PC-3 (cell line): ENCODE results near the gene RAMP1. TPM values are rescaled to one million over a fixed set of nuclear protein-coding genes. Genes with fewer than 3 reads are reported as not detected.
A peak's percentile ranks its signal among the peaks of the same experiment; 100 is the strongest.

ENCODE experiments used
- ATAC-seq: fragments of 200-7000 bp; cut with Tn5 transposase; 2 replicates; pipeline ENCODE4 v1.9.1; 2020; ENCODE audit warnings: mild to moderate bottlenecking, moderate library complexity
- BruUV-seq: library from RNA; stranded (reverse); fragments of 400-500 nt; replicated peaks from 2 replicates; lab custom pipeline; 2021; lab: Mats Ljungman, UMichigan
- CTCF ChIA-PET: fragments of 300-600 bp; sonication (Branson Sonifier 250); formaldehyde crosslinking; loops from one replicate; lab custom pipeline; 2022; ENCODE audit warnings: antibody characterized with exemption; lab: Charles Lee
- POLR2A ChIA-PET: fragments of 300-600 bp; sonication (Branson Sonifier 250); formaldehyde crosslinking; loops from one replicate; lab custom pipeline; 2022; ENCODE audit warnings: antibody characterized with exemption; ENCODE audit not compliant: unreplicated experiment; lab: Charles Lee
- DNase-seq: peaks from one replicate; pipeline ENCODE4 v3.0.0-alpha.2; 2015
- H2AFZ ChIP-seq: fragments of 300-600 bp; sonication (generic); 2 replicates; pipeline ENCODE4 v1.6.0; 2016; ENCODE audit warnings: antibody characterized with exemption, low read length
- H3F3A ChIP-seq: fragments of 300-600 bp; sonication (generic); one replicate; pipeline ENCODE4 v1.6.0; 2017; ENCODE audit warnings: antibody characterized with exemption, low read length, control low read depth, mild to moderate bottlenecking; ENCODE audit not compliant: unreplicated experiment
- H3K27ac ChIP-seq: fragments of 300-600 bp; sonication (generic); 2 replicates; pipeline ENCODE4 v1.5.1; 2016; ENCODE audit warnings: mild to moderate bottlenecking, low read length
- H3K27me3 ChIP-seq: fragments of 300-600 bp; sonication (generic); 2 replicates; pipeline ENCODE4 v1.6.1; 2016; ENCODE audit warnings: low read length, mixed read lengths
- H3K36me3 ChIP-seq: fragments of 300-600 bp; sonication (generic); 2 replicates; pipeline ENCODE4 v1.6.1; 2016; ENCODE audit warnings: low read depth, mixed run types, low read length, mixed read lengths
- H3K4me1 ChIP-seq: fragments of 300-600 bp; sonication (generic); 2 replicates; pipeline ENCODE4 v1.5.1; 2016; ENCODE audit warnings: low read length; ENCODE audit not compliant: insufficient read depth
- H3K4me2 ChIP-seq: fragments of 300-600 bp; sonication (generic); 2 replicates; pipeline ENCODE4 v1.6.0; 2016; ENCODE audit warnings: low read length
- H3K4me3 ChIP-seq: fragments of 300-600 bp; sonication (generic); 2 replicates; pipeline ENCODE4 v1.5.1; 2016; ENCODE audit warnings: mild to moderate bottlenecking, low read length, mixed read lengths
- H3K79me2 ChIP-seq: fragments of 300-600 bp; sonication (generic); 2 replicates; pipeline ENCODE4 v1.6.1; 2017; ENCODE audit warnings: low read length, mixed read lengths
- H3K9ac ChIP-seq: fragments of 300-600 bp; sonication (generic); 2 replicates; pipeline ENCODE4 v1.6.0; 2016; ENCODE audit warnings: mild to moderate bottlenecking, low read length
- H3K9me2 ChIP-seq: fragments of 300-600 bp; sonication (generic); replicated peaks from 2 replicates; pipeline ENCODE4 v1.6.1; 2016; ENCODE audit warnings: mixed run types, low read length, mixed read lengths
- H3K9me3 ChIP-seq: fragments of 300-600 bp; sonication (generic); 2 replicates; pipeline ENCODE4 v1.6.1; 2016; ENCODE audit warnings: low read length, mixed read lengths
- H4K20me1 ChIP-seq: fragments of 300-600 bp; sonication (generic); 2 replicates; pipeline ENCODE4 v1.6.1; 2016; ENCODE audit warnings: low read length, mixed read lengths
- CTCF ChIP-seq: fragments of 300-600 bp; sonication (generic); conservative IDR thresholded peaks from 2 replicates; pipeline ENCODE4 v1.5.1; 2017; ENCODE audit warnings: antibody characterized with exemption, low read depth, mild to moderate bottlenecking, low read length
- EZH2 ChIP-seq: fragments of 300-600 bp; sonication (generic); IDR thresholded peaks from one replicate; pipeline ENCODE4 v1.6.1; 2017; ENCODE audit warnings: antibody characterized with exemption, mild to moderate bottlenecking, low read length; ENCODE audit not compliant: unreplicated experiment
- EZH2phosphoT487 ChIP-seq: fragments of 300-600 bp; sonication (generic); IDR thresholded peaks from 2 replicates; pipeline ENCODE4 v1.6.1; 2018; ENCODE audit warnings: mild to moderate bottlenecking, antibody characterized with exemption, low read length, borderline replicate concordance
- intact Hi-C: fragments of 100-400 bp; cut with micrococcal nuclease; formaldehyde crosslinking; loops from 2 replicates; pipeline ENCODE4 v1.9.0; 2023
- total RNA-seq: library from RNA; depleted of rRNA; stranded (reverse); fragments of >200 nt; gene quantifications from 2 replicates; pipeline ENCODE4 v1.2.3, GENCODE V29; 2014

Gene RAMP1
- total RNA-seq, 1 experiment from 2014 or later: 210 TPM

GRCh38 chr2:237874585-237875161 lies 15.2 kb downstream of the RAMP1 start:
- H3K9me2 ChIP-seq: no peaks in the 10 kb centered on the region
- peaks cover 38% of the 10 kb centered on the region for H3K4me1 ChIP-seq
- H3K9me3 ChIP-seq: no peaks in the 10 kb centered on the region
- H3K36me3 ChIP-seq: no peaks in the 10 kb centered on the region
- peak overlapping the region; percentile 44; the same call in 1 of the 2 replicates for H3K4me3 ChIP-seq
- BruUV-seq: no TSS peak
- H3K27me3 ChIP-seq: no peaks in the 10 kb centered on the region
- H3K27ac ChIP-seq: peak overlapping the region; percentile 85
- DNase-seq (peak; percentile 90), ATAC-seq (peak; percentile 81)
- peak overlapping the region; percentile 56; the same call in 1 of the 2 replicates for H2AFZ ChIP-seq
- intact Hi-C loops: no loop called here
- H3F3A ChIP-seq: no peaks in the 10 kb centered on the region
- H4K20me1 ChIP-seq: no peaks in the 10 kb centered on the region
- peak overlapping the region; percentile 74 for H3K4me2 ChIP-seq
- POLR2A ChIA-PET: no interaction called here
- peak overlapping the region; percentile 31 for H3K9ac ChIP-seq
- H3K79me2 ChIP-seq: peaks cover 57% of the 10 kb centered on the region
- TF ChIP-seq EZH2phosphoT487: no peak
- no peak for TF ChIP-seq EZH2
- TF ChIP-seq CTCF: no peak
- CTCF ChIA-PET: no interaction called here

- Histone ChIP-seq H3K9me2 (no peaks in the 10 kb centered on the region), H3K4me3 (peak overlapping the region; percentile 44; the same call in 1 of the 2 replicates), H3K9ac (peak overlapping the region; percentile 31), H3K27ac (peak overlapping the region; percentile 85), H3K36me3 (no peaks in the 10 kb centered on the region), H3K27me3 (no peaks in the 10 kb centered on the region), H3K9me3 (no peaks in the 10 kb centered on the region), H3K79me2 (peaks cover 49% of the 10 kb centered on the region), H2AFZ (no peak overlapping the region), H4K20me1 (no peaks in the 10 kb centered on the region), H3K4me1 (peaks cover 38% of the 10 kb centered on the region), H3F3A (no peaks in the 10 kb centered on the region), H3K4me2 (peak overlapping the region; percentile 74)
- no peak for ATAC-seq
- DNase-seq: no peak
- intact Hi-C loops: no loop called here
- no TSS peak for BruUV-seq
- TF ChIP-seq EZH2phosphoT487: no peak
- TF ChIP-seq CTCF: no peak
- no peak for TF ChIP-seq EZH2
- POLR2A ChIA-PET: no interaction called here
- CTCF ChIA-PET: no interaction called here
These were observed 16.0 kb downstream of the RAMP1 start for GRCh38 chr2:237875256-237876060.

- no peak overlapping the region for H2AFZ ChIP-seq
- H3K36me3 ChIP-seq: no peaks in the 10 kb centered on the region
- H3K79me2 ChIP-seq: peaks cover 42% of the 10 kb centered on the region
- no TSS peak for BruUV-seq
- ATAC-seq (no peak), DNase-seq (no peak)
- H3K9me2 ChIP-seq: no peaks in the 10 kb centered on the region
- H3F3A ChIP-seq: no peaks in the 10 kb centered on the region
- intact Hi-C loops: no loop called here
- POLR2A ChIA-PET: no interaction called here
- H3K4me2 ChIP-seq: no peak overlapping the region
- H3K4me3 ChIP-seq: no peak overlapping the region
- no peak overlapping the region for H3K9ac ChIP-seq
- H4K20me1 ChIP-seq: no peaks in the 10 kb centered on the region
- peaks cover 38% of the 10 kb centered on the region for H3K4me1 ChIP-seq
- CTCF ChIA-PET: no interaction called here
- no peaks in the 10 kb centered on the region for H3K9me3 ChIP-seq
- TF ChIP-seq EZH2: no peak
- no peak for TF ChIP-seq EZH2phosphoT487
- TF ChIP-seq CTCF: no peak
- H3K27me3 ChIP-seq: no peaks in the 10 kb centered on the region
- H3K27ac ChIP-seq: no peak overlapping the region
These were observed 16.7 kb downstream of the RAMP1 start for GRCh38 chr2:237876061-237876526.
